GM11168 (cell line): ENCODE measurements around the gene ASTN2.

ENCODE experiments used
- in situ Hi-C: fragments of 300-500 bp; cut with MboI; formaldehyde crosslinking; loops from one replicate; pipeline ENCODE4 v1.12.0; 2022; ENCODE audit warnings: low sequenced_read_pairs; ENCODE audit not compliant: unreplicated experiment

The ASTN2 gene

DNA sequence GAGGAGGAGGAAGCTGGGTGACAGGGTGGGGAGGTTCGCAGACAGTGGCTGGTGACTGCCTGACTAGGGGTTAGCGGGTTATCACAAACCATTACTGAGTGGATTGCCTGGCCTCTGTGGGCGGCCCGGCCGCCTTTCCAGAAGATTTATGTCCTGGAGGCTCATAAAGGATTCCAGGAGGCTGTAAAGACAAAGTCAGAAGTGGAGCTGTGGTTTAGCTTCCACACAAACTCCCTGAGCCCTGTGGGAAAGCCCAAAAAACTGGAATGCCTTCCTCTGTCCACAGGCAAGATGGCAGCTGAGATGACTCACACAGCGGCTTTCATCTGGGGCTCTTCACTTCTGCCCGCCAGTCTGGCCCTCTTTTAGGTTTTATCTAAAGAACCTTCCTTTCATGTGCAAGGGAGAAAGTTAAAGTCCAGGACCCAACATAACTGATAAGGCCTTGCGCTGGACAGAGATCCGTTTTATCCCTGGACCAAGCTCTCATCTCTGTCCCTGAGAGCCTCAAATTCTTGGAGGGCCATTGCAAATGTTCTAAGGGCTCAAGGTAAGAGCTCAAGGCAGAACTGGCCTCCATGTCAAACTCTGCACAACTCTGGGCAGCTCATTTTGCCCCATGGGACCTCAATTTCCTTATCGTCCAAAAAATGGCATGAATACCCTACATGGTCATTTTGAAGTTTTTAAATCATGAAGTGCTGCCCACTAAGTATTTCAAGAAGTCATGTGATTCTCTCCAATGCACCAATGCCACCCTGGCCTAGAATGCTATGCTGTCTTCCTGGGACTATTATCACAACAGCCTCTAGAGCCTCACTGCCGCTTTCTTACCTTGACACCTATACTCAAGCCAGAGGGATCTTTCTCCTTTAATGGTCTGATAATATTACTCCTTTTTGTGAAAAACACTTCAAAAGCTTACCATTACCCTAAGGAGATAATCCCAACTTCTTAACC lies 977.2 kb downstream of the ASTN2 start:
- in situ Hi-C loops = no loop called here

DNA sequence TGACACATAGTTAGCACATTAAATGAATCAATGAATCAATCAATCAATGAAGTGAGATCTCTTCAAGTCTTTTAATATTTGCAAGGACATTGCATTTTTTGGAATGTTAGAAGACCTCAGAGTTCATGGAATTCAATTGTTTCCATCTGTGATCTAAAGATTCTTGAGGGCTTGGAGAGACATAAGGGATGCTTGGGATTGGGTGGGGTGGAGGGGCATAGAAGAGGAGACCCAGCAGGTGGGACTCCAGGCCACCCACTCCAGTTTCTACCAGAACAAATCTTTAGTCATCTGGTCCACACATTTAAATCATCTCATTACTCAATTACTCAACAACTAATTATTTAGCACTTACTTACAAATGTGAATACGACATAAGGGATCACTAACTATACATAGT lies 978.7 kb downstream of the ASTN2 start:
- in situ Hi-C loops = no loop called here

DNA sequence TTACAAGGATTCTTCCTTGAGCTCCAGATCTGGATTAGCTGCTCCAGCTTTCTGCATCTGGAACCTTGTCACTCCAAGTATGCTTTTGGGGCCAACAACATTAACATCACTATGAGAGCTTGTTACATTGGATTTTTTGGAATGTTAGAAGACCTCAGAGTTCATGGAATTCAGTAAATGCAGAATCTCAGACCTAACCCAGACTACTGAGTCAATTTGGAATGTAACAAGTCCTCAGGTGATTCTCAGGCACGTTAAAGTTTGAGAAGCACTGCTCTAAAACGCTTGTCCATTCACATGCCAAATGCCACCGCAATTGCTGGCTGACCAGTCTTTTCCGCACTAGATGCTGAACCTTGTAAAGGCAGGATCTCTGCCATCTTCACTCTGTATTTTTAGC lies 979.2 kb downstream of the ASTN2 start:
- in situ Hi-C loops = no loop called here

DNA sequence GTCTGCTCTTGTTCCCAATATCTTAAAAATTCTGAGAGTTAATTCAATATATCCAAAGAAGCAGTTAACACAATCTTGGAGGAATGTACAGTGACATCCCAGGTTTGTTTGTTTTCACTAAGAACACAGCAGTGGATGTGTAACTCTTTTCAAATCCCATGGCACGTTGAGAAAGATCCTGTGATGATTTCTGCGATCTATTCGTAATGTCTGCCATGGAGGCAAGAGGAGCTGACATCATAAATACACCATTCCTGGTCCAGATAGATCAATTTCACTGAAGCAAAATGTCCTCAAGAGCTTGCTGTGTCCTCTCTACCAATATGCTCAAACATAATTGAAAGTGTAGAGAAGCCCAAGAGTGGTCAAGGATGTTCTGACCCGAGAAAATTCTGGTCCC lies 980.5 kb downstream of the ASTN2 start:
- in situ Hi-C loops = no loop called here

DNA sequence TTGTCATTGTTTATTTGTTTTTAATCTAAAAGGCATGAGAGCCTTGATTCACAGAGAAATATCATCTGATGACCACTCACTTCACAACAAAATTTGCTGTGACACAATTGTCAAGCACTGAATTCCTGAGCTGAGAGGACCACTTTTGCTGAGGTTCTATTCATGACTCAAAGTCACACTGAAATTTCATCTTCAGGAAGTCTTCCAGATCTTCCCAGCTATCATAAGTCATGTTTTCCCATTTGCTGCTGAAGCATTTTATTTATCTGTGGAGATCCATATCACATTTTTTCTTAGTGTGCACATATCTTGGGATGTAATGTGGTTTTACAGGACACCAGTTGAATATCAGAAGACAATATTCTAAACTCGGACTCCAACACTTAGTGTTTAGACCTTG lies 982.8 kb downstream of the ASTN2 start:
- in situ Hi-C loops = no loop called here

DNA sequence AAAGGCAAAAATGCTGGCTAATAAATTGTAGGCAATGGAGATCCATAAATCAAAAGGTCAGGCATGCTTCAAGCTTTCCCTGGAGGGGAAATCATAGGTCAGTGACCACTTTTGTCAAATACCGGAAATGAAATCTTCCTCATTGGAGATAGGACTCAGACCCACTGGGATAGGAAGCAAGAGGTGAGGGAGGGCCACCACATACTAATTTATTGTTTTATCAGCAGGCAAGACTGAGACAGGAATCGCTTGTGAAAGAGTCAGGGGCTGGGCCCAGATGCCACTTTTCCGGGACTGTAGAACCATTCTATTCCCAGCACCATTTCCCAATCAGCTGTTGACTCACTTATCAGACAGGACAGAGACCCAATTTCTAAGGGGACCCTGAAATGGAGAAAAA lies 984.0 kb downstream of the ASTN2 start:
- in situ Hi-C loops = no loop called here

DNA sequence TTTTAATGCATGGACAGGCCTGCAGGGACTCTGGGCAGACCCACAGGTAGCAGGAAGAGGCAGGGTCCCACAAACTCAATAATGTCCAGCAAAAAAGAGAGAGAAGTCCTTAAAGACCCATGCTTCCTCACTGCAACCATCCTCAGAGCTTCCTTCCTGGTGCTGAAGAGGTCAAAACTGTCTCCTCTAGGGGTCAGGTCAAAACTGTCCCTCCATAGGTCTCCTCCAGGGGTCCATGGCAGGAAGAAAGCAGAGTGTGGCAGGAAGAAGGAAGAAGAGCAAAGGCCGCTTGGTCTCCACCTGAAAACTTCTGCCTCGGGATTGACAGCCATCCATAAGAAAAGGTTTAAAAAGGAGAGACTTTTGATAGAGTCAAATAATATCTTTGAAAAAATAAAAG lies 989.6 kb downstream of the ASTN2 start:
- in situ Hi-C loops = no loop called here

DNA sequence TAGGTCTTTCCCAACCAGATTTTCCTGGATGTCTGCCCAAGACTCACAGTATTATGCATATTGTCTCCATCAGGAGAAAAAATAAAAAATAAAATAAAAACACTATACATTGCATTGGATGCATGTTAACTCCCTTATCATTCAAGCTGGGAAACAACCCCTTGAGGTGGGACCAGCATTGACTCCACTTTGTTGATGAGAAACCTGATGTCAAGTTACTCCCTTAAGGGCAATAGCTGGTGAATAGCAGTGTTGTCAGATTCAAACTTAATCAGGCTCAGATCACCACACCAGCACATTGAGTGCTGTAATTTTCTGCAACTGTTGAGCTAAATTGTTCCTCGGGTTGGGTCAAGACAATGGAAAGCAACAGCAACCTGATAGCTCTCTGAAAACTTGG lies 991.7 kb downstream of the ASTN2 start:
- in situ Hi-C loops = no loop called here

DNA sequence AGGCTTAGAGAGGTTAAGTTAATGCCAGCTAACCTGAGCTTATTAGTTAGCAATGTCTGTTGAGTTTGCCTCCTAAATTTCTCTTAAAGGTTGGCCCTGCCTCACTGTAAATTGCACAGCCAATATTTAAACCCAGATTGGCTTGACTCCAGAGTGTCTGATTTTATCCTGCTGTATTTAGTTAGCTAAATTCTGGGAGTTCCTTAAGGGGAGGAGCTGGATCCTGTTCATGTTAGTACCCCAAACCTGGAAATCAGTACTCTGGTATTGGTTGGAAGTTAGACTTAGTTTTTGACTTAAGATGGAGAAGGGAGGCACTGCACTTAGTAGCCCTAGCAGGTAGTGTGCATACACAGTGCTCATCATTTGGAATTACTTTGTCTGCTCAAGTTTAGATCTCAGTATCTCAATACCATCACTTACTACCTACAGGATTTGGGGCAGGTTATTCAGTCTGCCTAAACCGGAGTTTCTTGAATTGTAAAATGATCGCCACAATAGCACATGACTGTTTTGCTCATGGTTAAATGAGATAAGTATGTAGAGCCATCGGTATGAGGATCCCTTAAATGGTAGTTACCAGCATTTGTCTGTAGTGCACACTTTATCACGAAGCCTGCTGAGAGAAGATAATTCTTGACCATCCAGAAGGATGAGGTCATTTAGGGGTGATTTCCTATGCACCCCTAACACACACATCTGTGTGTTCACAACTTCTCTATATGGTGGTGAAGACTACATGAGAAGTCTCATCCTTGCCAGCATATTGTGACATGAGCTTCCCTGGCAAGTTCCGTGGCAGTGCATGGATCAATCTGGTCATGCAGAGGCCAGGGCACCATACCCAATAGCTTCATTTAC lies 992.5 kb downstream of the ASTN2 start:
- in situ Hi-C loops = no loop called here

DNA sequence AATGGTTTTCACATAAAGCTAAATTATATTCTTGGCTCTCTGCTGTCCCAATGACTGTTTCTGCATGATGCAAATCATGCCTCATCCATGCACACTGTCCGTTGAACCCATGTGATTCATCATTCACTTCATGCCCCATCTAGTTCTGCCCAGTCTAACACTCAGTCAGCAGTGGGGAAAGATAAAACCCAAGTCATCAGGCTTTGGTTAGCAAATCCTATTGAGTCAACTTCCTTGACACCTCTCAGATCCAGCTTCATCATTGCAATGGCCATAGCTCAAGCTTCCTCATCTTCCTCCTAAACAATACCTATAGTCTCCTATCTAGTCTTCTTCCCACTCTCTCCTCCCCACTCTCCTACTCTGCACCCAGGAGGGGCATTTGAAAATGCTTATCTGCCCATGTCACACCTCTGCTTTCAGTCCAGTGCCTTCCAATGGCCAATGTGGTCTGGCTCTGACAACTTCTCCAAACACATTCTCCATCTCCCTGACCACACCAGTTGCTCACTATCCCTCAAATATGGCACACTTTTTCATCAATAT lies 993.8 kb downstream of the ASTN2 start:
- in situ Hi-C loops = no loop called here

DNA sequence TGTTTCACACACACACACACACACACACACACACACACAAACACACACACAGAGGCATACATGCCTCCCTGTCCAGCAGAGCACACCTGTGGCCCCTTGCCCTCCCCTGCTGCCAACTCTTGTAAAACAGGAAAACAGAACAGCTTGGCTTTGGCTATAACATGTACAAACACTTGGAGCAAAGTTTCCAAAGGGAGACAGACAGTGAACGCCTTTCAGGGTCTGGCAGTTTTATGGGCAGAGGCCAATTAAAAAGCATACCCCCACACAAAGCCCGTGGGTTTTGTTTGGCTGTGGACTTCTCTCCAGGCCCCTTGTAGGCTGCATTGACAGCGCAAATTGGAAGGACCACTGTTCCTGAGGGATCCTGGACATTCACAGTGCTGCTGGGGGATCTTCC lies 995.7 kb downstream of the ASTN2 start:
- in situ Hi-C loops = no loop called here

DNA sequence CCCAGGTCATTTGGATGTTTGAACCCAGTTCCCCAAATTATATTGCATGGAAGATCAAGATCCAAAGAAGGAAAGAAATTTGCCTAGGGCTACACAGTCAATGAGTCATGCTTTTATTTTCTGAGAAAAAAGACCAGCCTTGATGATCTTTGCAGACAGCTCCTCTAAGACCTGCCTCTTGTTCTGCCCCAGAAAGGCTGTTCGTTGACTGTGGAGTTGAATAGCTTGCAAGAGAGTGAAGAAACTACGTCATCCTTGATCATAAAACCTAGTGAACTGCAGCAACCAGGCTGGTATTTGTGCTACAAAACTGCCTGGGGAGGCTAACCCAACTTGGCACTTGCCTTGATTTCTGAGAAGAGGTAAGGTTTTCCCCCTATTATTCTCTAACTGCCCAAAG lies 997.4 kb downstream of the ASTN2 start:
- in situ Hi-C loops = no loop called here

DNA sequence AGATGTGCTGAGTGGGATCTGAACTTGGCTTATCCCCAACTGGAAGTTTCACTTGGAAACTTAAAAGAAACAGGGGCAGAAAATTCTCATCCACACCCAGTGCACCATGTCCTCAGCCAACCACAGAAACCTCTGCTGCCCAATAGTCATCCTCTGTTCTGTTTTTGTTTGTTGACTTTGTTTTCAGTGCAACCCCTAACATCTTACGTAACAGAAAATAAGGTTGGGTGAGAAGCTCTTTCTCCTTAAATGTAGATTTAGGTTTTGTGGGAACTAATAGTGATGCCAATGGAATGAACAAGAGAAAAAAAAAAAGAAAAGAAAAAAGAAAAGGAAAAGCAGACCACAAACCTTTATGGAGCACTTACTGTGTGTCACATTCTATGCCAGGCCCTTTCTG lies 998.4 kb downstream of the ASTN2 start:
- in situ Hi-C loops = no loop called here

DNA sequence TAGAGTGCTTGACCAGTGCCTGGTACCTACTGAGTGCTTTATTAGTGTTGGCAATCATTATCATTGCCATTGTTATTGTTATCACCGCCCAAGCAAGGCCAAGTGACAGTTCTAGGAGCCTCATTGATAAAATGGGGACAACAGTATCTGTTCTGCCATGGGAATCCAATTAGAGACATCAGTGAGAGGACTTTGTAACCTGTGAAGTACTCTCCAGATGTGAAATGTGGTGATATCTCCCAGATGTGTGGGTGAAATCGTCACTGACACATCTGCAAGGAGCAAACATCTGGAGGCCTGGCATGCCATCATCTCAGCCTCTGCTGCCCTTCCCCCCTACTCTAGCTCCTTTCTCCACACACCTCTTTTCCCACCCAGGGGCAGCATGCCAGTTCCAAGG lies 1000.5 kb downstream of the ASTN2 start:
- in situ Hi-C loops = no loop called here

DNA sequence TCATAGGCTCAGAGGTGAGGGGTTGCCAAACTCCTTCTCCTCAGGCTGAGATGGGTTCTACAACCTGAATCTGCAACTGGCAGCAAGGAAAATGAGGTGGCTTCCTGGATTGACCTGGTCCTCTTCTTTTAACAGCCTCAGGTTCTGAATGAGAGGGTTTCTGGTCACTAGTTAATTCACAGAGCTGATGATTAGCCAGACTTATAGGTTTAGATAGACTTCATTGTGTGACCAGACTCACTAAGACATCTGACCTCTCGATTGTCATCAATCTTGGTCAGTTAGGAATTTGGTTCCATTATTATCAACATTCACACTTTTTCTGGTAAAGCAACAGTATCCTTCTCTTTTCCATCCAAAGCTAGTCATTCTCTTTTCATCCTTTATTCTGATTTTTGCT lies 1003.4 kb downstream of the ASTN2 start:
- in situ Hi-C loops = no loop called here

DNA sequence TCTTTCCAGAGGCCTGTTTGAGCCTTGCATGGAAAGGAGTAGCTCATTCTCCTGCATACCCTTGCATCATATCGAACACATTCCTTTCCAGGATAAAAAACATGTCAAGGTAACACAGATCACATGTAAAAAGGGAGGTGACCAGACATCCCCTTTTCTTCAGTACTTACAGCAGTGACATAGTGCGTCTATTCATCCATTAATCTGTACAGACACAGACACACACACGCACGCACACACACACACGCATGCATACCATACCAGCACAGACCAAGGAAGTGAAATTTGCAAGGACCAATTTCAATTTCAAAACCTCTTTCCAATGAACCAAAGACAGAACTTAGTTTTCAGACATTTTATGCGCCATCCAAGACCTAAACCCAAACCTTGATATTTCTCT lies 1005.2 kb downstream of the ASTN2 start:
- in situ Hi-C loops = no loop called here

DNA sequence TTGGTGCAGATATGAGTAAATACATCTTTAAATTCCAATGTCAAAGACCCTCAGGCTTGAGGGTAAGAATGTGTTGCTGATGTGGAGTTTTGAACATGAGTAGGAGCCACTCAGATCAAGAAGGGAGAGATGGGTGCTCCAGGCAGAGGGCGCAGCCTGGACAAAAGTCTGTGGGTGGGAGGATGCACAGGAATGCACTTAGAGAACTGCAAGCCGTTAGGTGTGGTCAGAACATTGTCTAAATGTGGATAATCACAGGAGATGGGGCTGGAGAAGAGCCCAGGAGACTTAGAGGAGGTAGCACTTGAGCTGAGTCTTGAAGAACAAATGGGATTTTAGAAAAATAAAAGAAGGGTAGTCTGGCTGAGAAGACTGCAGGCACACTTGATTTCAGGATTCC lies 1005.7 kb downstream of the ASTN2 start:
- in situ Hi-C loops = no loop called here

DNA sequence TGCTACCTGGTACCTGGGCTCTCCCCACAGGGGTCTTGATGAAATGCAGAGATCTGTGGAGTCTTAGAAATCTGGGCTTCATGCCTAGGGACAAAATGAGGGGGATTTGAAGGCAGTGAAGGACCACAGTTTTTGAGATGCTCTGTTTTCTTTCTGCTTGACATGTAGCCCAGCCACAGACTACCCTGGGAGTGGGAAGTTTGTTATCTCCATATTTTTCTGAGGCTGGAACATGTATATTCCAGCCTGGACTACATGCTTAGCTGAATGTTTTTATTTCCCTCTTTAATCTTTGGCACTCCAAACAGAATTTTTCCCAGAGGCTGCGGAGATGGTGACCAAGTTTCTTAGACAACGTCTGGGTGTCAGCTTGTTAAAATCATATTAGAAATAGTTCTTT lies 1008.4 kb downstream of the ASTN2 start:
- in situ Hi-C loops = no loop called here

DNA sequence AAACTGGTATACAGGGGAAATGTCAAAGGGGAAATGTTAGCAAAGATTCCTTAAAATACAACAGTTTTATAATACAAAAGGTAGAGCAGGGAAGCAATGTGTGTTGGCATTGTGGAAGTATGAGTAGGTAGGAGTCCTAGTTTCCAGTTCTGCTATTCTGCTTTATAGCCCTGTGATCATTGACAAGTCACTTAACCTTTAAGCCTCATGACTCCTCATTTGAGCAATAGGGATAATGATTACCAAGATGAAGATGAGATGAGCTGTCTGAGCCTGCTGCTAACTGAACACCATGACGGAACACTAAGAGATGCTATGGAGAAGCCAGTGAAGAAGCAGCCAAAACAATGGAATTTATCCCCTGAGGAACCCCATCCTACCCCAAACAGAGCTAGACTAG lies 1009.5 kb downstream of the ASTN2 start:
- in situ Hi-C loops = no loop called here

DNA sequence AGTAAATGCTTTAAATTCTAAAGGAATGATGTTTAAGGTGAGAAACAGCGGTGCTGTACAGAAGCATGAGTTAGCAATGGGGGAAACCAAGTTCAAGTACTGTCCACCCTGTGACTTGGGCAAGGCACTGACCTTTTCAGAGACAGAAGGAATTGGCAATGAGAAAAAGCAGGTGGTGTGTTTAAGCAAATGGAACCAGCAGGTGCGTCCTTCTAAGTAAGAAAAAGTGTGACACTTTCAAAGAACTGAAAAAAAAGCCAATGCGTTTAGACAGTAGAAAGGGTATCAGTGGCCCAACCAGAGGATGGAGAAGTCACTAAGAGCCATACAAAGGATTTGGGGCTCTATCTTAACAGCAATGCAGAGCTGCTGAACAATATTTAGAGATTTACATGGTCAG lies 1010.6 kb downstream of the ASTN2 start:
- in situ Hi-C loops = no loop called here

DNA sequence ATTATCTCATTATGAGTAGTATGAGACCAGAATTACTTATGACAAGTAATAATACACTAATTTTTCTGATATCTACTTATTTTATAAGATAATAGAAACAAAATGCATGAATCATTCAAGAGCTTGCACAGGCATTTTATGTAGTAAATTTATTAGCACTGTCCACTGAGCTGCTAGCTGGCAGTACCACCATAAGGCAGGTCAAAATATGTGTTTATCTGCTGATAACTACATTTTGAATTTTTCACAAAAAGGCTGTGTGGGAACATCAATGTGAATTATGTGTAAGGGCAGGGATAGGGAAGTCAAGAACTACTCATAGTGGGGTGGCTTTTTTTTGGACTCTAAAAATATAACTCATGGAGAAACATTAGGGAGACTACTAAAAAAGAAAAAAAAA lies 1011.7 kb downstream of the ASTN2 start:
- in situ Hi-C loops = no loop called here
